ENCODE results near the gene ADCY6.

Gene ADCY6

GRCh38 chr12:48815126-48816110 is 26.5 kb upstream of the ADCY6 start:
- peak; percentile 84 for DNase-seq

GRCh38 chr12:48814262-48815125 is 25.6 kb upstream of the ADCY6 start:
- DNase-seq, result peak; percentile 72

GRCh38 chr12:48813465-48814261 is 24.8 kb upstream of the ADCY6 start:
- peak; percentile 17 for DNase-seq

GRCh38 chr12:48812389-48812788 is 23.5 kb upstream of the ADCY6 start:
- DNase-seq, result no peak

- no peak for DNase-seq
Measured at GRCh38 chr12:48811437-48812090, 22.7 kb upstream of the ADCY6 start.

- DNase-seq, result peak; percentile 88
Measured at GRCh38 chr12:48810903-48811431, 22.1 kb upstream of the ADCY6 start.

- DNase-seq, result no peak
Measured at GRCh38 chr12:48807981-48808380, 19.1 kb upstream of the ADCY6 start.

GRCh38 chr12:48803675-48804074 is 14.8 kb upstream of the ADCY6 start:
- DNase-seq, result no peak

- no peak for DNase-seq
Measured at GRCh38 chr12:48800971-48801370, 12.1 kb upstream of the ADCY6 start.

- DNase-seq, result no peak
Measured at GRCh38 chr12:48800457-48800856, 11.6 kb upstream of the ADCY6 start.

- no peak for DNase-seq
Measured at GRCh38 chr12:48796976-48797375, 8.1 kb upstream of the ADCY6 start.

- DNase-seq, result peak; percentile 83
Measured at GRCh38 chr12:48795550-48796455, 6.9 kb upstream of the ADCY6 start.

- DNase-seq, result no peak
Measured at GRCh38 chr12:48794870-48795269, 6.0 kb upstream of the ADCY6 start.

- no peak for DNase-seq
Measured at GRCh38 chr12:48793696-48794095, 4.8 kb upstream of the ADCY6 start.

GRCh38 chr12:48789858-48790326 is 1.0 kb upstream of the ADCY6 start:
- DNase-seq, result no peak

- DNase-seq, result no peak
Measured at GRCh38 chr12:48788524-48788853, 400 bp downstream of the ADCY6 start.

GRCh38 chr12:48787791-48788523 is 932 bp downstream of the ADCY6 start:
- DNase-seq, result no peak

- no peak for DNase-seq
Measured at GRCh38 chr12:48786591-48787544, 2.0 kb downstream of the ADCY6 start.

- DNase-seq, result no peak
Measured at GRCh38 chr12:48783432-48783831, 5.5 kb downstream of the ADCY6 start.

All from fibroblast of upper back skin (primary cell).